WTC11 (cell line): ENCODE results near the gene METTL5. TPM values are rescaled to one million over a fixed set of nuclear protein-coding genes. Genes with fewer than 3 reads are reported as not detected.

Experiments used
- ATAC-seq: fragments of 200-7000 bp; cut with Tn5 transposase; 2 replicates; pipeline ENCODE4 v1.10.0; 2021; ENCODE audit warnings: mild to moderate bottlenecking, moderate library complexity
- CTCF ChIA-PET: fragments of 300-600 bp; sonication (Branson Sonifier 250); formaldehyde crosslinking; loops from one replicate; lab custom pipeline; 2021; ENCODE audit warnings: antibody characterized with exemption; lab: Charles Lee
- POLR2A ChIA-PET: fragments of 350-600 bp; sonication (Branson Sonifier 250); formaldehyde crosslinking; loops from one replicate; lab custom pipeline; 2021; ENCODE audit warnings: antibody characterized with exemption; lab: Charles Lee
- DNase-seq: peaks from one replicate; pipeline ENCODE4 v3.0.0; 2021; ENCODE audit warnings: low spot score
- H3K27ac Mint-ChIP-seq: 2 replicates; pipeline ENCODE4 v1.8.0; 2021; ENCODE audit warnings: mixed read lengths
- H3K27me3 Mint-ChIP-seq: 2 replicates; pipeline ENCODE4 v1.8.0; 2021; ENCODE audit warnings: low read depth, mild to moderate bottlenecking, moderate library complexity, mixed read lengths
- H3K36me3 Mint-ChIP-seq: 2 replicates; pipeline ENCODE4 v1.8.0; 2021; ENCODE audit warnings: mixed read lengths
- H3K4me1 Mint-ChIP-seq: 2 replicates; pipeline ENCODE4 v1.8.0; 2022; ENCODE audit warnings: mixed read lengths
- H3K4me3 Mint-ChIP-seq: 2 replicates; pipeline ENCODE4 v1.8.0; 2021; ENCODE audit warnings: mild to moderate bottlenecking, moderate library complexity, mixed read lengths
- H3K9me3 Mint-ChIP-seq: 2 replicates; pipeline ENCODE4 v1.8.0; 2021; ENCODE audit warnings: mixed read lengths
- ATF1 ChIP-seq: sonication (generic); formaldehyde crosslinking; IDR thresholded peaks from 2 replicates; pipeline ENCODE4 v1.8.1; 2023; ENCODE audit warnings: mild to moderate bottlenecking, moderate library complexity, missing genetic modification reagents
- CREB1 ChIP-seq: sonication (generic); formaldehyde crosslinking; IDR thresholded peaks from 2 replicates; pipeline ENCODE4 v1.8.0; 2023; ENCODE audit warnings: mild to moderate bottlenecking, missing genetic modification reagents
- EMX1 ChIP-seq: fragments of 250-450 bp; sonication (Bioruptor Pico); IDR thresholded peaks from 2 replicates; pipeline ENCODE4 v1.8.0; 2021; ENCODE audit warnings: mild to moderate bottlenecking
- ETV6 ChIP-seq: sonication (generic); formaldehyde crosslinking; IDR thresholded peaks from 2 replicates; pipeline ENCODE4 v1.8.1; 2022; ENCODE audit warnings: mild to moderate bottlenecking, missing genetic modification reagents
- FOXK1 ChIP-seq: sonication (generic); formaldehyde crosslinking; IDR thresholded peaks from 2 replicates; pipeline ENCODE4 v1.8.0; 2022; ENCODE audit warnings: mild to moderate bottlenecking, moderate library complexity, missing genetic modification reagents
- GRHL2 ChIP-seq: fragments of 250-450 bp; sonication (Bioruptor Pico); IDR thresholded peaks from 2 replicates; pipeline ENCODE4 v1.8.0; 2022; ENCODE audit warnings: mild to moderate bottlenecking, moderate library complexity; ENCODE audit not compliant: insufficient replicate concordance, severe bottlenecking
- IRF2 ChIP-seq: sonication (generic); formaldehyde crosslinking; IDR thresholded peaks from 2 replicates; pipeline ENCODE4 v1.8.0; 2022; ENCODE audit warnings: low read depth, missing genetic modification reagents, borderline replicate concordance
- JUN ChIP-seq: sonication (generic); formaldehyde crosslinking; IDR thresholded peaks from 2 replicates; pipeline ENCODE4 v1.8.0; 2023; ENCODE audit warnings: mild to moderate bottlenecking, missing genetic modification reagents
- KAT7 ChIP-seq: sonication (generic); formaldehyde crosslinking; IDR thresholded peaks from 2 replicates; pipeline ENCODE4 v1.8.1; 2023; ENCODE audit warnings: missing genetic modification reagents, mild to moderate bottlenecking, borderline replicate concordance
- NFE2L1 ChIP-seq: sonication (generic); formaldehyde crosslinking; IDR thresholded peaks from 2 replicates; pipeline ENCODE4 v1.8.1; 2023; ENCODE audit warnings: missing genetic modification reagents
- NR1H2 ChIP-seq: sonication (generic); formaldehyde crosslinking; IDR thresholded peaks from 2 replicates; pipeline ENCODE4 v1.9.0; 2021; ENCODE audit warnings: mild to moderate bottlenecking, moderate library complexity, missing genetic modification reagents
- OVOL2 ChIP-seq: fragments of 250-450 bp; sonication (Bioruptor Pico); IDR thresholded peaks from 2 replicates; pipeline ENCODE4 v1.9.0; 2021; ENCODE audit warnings: mild to moderate bottlenecking, borderline replicate concordance
- PRRX2 ChIP-seq: fragments of 250-450 bp; sonication (Bioruptor Pico); IDR thresholded peaks from 2 replicates; pipeline ENCODE4 v1.8.0; 2021; ENCODE audit warnings: mild to moderate bottlenecking
- SMAD4 ChIP-seq: sonication (generic); formaldehyde crosslinking; IDR thresholded peaks from 2 replicates; pipeline ENCODE4 v1.8.0; 2022; ENCODE audit warnings: mild to moderate bottlenecking, missing genetic modification reagents
- SP1 ChIP-seq: sonication (generic); formaldehyde crosslinking; conservative IDR thresholded peaks from 2 replicates; pipeline ENCODE4 v1.8.1; 2022; ENCODE audit warnings: missing genetic modification reagents
- TCF7 ChIP-seq: sonication (generic); formaldehyde crosslinking; IDR thresholded peaks from 2 replicates; pipeline ENCODE4 v1.8.0; 2022; ENCODE audit warnings: mild to moderate bottlenecking, low read depth, missing genetic modification reagents, moderate library complexity
- TEAD4 ChIP-seq: sonication (generic); formaldehyde crosslinking; IDR thresholded peaks from 2 replicates; pipeline ENCODE4 v1.8.0; 2022; ENCODE audit warnings: mild to moderate bottlenecking, missing genetic modification reagents
- TP53 ChIP-seq: sonication (generic); formaldehyde crosslinking; IDR thresholded peaks from 2 replicates; pipeline ENCODE4 v1.8.1; 2023; ENCODE audit warnings: mild to moderate bottlenecking, missing genetic modification reagents
- ZNF219 ChIP-seq: sonication (generic); formaldehyde crosslinking; IDR thresholded peaks from 2 replicates; pipeline ENCODE4 v1.8.0; 2023; ENCODE audit warnings: missing genetic modification reagents, mild to moderate bottlenecking, borderline replicate concordance
- ZNF396 ChIP-seq: fragments of 250-450 bp; sonication (Bioruptor Pico); IDR thresholded peaks from 2 replicates; pipeline ENCODE4 v1.8.0; 2021; ENCODE audit warnings: mild to moderate bottlenecking, moderate library complexity, borderline replicate concordance
- ZNF423 ChIP-seq: fragments of 250-450 bp; sonication (Bioruptor Pico); IDR thresholded peaks from 2 replicates; pipeline ENCODE4 v2.1.2; 2022; ENCODE audit warnings: mild to moderate bottlenecking, moderate library complexity
- total RNA-seq: library from RNA; stranded (reverse); gene quantifications from 3 replicates; pipeline ENCODE4 v1.2.3, GENCODE V29; 2021
- TF ChIP-seq, protein P1 (sequence below): sonication (generic); formaldehyde crosslinking; IDR thresholded peaks from 2 replicates; pipeline ENCODE4 v1.8.0; 2023; ENCODE audit warnings: missing genetic modification reagents, mild to moderate bottlenecking, borderline replicate concordance
- TF ChIP-seq, protein P2 (sequence below): sonication (generic); formaldehyde crosslinking; IDR thresholded peaks from 2 replicates; pipeline ENCODE4 v1.8.0; 2022; ENCODE audit warnings: mild to moderate bottlenecking, missing genetic modification reagents
- TF ChIP-seq, protein P3 (sequence below): sonication (generic); formaldehyde crosslinking; IDR thresholded peaks from 2 replicates; pipeline ENCODE4 v1.8.0; 2022; ENCODE audit warnings: mild to moderate bottlenecking, missing genetic modification reagents
- TF ChIP-seq, protein P4 (sequence below): fragments of 250-450 bp; sonication (Bioruptor Pico); IDR thresholded peaks from 2 replicates; pipeline ENCODE4 v1.9.0; 2021; ENCODE audit warnings: mild to moderate bottlenecking
- TF ChIP-seq, protein P5 (sequence below): fragments of 250-450 bp; sonication (Bioruptor Pico); IDR thresholded peaks from 2 replicates; pipeline ENCODE4 v2.1.2; 2022; ENCODE audit warnings: mild to moderate bottlenecking, moderate library complexity

METTL5 gene
- total RNA-seq, 1 experiment from 2014 or later, result 90.9 TPM

DNA sequence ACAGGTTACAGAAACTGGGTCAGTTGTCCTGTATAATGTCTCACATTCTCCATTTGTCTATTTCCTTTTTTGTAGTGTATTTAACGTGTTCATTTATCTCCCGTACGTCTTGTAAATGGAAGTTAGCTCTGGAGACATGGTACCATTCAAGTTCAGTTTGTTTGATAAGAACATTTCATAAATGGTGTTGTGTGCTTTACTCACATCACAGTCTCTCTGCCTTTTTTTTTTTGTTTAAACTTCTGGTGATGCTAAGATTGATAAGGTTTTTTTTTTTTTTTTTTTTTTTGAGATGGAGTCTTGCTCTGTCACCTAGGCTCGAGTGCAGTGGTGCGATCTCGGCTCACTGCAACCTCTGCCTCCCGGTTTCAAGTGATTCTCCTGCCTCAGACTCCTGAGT is 44.2 kb upstream of the METTL5 start:
- no peaks in the 10 kb centered on the region for H3K27me3 Mint-ChIP-seq
- ChIA-PET POLR2A (no interaction called here), CTCF (no interaction called here)
- no peak for ATAC-seq
- no peak overlapping the region for H3K4me3 Mint-ChIP-seq
- H3K36me3 Mint-ChIP-seq, result no peaks in the 10 kb centered on the region
- peaks cover 17% of the 10 kb centered on the region for H3K4me1 Mint-ChIP-seq
- DNase-seq, result no peak
- peaks cover 3% of the 10 kb centered on the region for H3K9me3 Mint-ChIP-seq
- TF ChIP-seq SP1 (CRISPR knock-in tag), result no peak
- no peak for TF ChIP-seq NR1H2 (CRISPR knock-in tag)
- TF ChIP-seq OVOL2 (CRISPR knock-in tag), result no peak
- TF ChIP-seq, protein P1, sequence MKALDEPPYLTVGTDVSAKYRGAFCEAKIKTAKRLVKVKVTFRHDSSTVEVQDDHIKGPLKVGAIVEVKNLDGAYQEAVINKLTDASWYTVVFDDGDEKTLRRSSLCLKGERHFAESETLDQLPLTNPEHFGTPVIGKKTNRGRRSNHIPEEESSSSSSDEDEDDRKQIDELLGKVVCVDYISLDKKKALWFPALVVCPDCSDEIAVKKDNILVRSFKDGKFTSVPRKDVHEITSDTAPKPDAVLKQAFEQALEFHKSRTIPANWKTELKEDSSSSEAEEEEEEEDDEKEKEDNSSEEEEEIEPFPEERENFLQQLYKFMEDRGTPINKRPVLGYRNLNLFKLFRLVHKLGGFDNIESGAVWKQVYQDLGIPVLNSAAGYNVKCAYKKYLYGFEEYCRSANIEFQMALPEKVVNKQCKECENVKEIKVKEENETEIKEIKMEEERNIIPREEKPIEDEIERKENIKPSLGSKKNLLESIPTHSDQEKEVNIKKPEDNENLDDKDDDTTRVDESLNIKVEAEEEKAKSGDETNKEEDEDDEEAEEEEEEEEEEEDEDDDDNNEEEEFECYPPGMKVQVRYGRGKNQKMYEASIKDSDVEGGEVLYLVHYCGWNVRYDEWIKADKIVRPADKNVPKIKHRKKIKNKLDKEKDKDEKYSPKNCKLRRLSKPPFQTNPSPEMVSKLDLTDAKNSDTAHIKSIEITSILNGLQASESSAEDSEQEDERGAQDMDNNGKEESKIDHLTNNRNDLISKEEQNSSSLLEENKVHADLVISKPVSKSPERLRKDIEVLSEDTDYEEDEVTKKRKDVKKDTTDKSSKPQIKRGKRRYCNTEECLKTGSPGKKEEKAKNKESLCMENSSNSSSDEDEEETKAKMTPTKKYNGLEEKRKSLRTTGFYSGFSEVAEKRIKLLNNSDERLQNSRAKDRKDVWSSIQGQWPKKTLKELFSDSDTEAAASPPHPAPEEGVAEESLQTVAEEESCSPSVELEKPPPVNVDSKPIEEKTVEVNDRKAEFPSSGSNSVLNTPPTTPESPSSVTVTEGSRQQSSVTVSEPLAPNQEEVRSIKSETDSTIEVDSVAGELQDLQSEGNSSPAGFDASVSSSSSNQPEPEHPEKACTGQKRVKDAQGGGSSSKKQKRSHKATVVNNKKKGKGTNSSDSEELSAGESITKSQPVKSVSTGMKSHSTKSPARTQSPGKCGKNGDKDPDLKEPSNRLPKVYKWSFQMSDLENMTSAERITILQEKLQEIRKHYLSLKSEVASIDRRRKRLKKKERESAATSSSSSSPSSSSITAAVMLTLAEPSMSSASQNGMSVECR, result no peak
- no peak for TF ChIP-seq GRHL2 (CRISPR knock-in tag)
- no peak for TF ChIP-seq NFE2L1 (CRISPR knock-in tag)
- no peak for TF ChIP-seq IRF2 (CRISPR knock-in tag)
- no peak for TF ChIP-seq JUN
- no peak for TF ChIP-seq TP53 (CRISPR knock-in tag)
- TF ChIP-seq TCF7 (CRISPR knock-in tag), result no peak
- TF ChIP-seq FOXK1 (CRISPR knock-in tag), result no peak
- TF ChIP-seq, protein P2, sequence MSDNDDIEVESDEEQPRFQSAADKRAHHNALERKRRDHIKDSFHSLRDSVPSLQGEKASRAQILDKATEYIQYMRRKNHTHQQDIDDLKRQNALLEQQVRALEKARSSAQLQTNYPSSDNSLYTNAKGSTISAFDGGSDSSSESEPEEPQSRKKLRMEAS (CRISPR knock-in tag), result no peak
- peak overlapping the region; percentile 5; the same call in 1 of the 2 replicates for H3K27ac Mint-ChIP-seq

DNA sequence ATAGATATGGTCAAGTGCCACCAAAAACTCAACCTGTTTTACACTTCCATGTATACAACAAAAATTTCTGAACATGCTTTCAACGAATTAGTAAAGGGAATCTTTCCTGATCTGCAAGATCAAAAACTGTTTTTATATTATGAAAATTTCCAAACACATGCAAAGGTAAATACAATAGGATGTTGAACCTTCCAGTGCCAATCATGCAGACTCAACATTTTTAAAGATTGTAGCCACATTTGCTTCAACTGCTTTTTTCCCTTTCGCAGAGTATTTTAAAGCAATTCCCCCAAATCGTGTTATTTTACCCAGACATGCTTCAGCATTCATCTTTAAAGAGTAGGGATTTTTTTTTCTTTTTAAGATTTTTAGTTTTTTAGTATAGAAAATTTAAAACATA is 42.9 kb upstream of the METTL5 start:
- ChIA-PET POLR2A (no interaction called here), CTCF (interaction anchor here (0.6 kb wide), 1 partner anchor 21 kb away, joined by 3 read pairs; no protein-coding TSS in a partner anchor)
- Mint-ChIP-seq H3K36me3 (no peaks in the 10 kb centered on the region), H3K4me3 (no peak overlapping the region), H3K27me3 (no peaks in the 10 kb centered on the region), H3K9me3 (peaks cover 3% of the 10 kb centered on the region), H3K4me1 (peaks cover 30% of the 10 kb centered on the region), H3K27ac (no peak overlapping the region)
- ATAC-seq (no peak), DNase-seq (no peak)
- TF ChIP-seq GRHL2 (CRISPR knock-in tag), result no peak
- TF ChIP-seq, protein P1, result no peak
- no peak for TF ChIP-seq TEAD4 (CRISPR knock-in tag)
- no peak for TF ChIP-seq KAT7 (CRISPR knock-in tag)
- no peak for TF ChIP-seq NFE2L1 (CRISPR knock-in tag)
- TF ChIP-seq PRRX2 (CRISPR knock-in tag), result no peak
- TF ChIP-seq, protein P3, sequence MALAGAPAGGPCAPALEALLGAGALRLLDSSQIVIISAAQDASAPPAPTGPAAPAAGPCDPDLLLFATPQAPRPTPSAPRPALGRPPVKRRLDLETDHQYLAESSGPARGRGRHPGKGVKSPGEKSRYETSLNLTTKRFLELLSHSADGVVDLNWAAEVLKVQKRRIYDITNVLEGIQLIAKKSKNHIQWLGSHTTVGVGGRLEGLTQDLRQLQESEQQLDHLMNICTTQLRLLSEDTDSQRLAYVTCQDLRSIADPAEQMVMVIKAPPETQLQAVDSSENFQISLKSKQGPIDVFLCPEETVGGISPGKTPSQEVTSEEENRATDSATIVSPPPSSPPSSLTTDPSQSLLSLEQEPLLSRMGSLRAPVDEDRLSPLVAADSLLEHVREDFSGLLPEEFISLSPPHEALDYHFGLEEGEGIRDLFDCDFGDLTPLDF (CRISPR knock-in tag), result no peak
- no peak for TF ChIP-seq ATF1 (CRISPR knock-in tag)
- TF ChIP-seq SMAD4, result no peak
- TF ChIP-seq ZNF219 (CRISPR knock-in tag), result no peak
- no peak for TF ChIP-seq EMX1 (CRISPR knock-in tag)
- TF ChIP-seq CREB1 (CRISPR knock-in tag), result no peak
- no peak for TF ChIP-seq ZNF396 (CRISPR knock-in tag)
- TF ChIP-seq ZNF423 (CRISPR knock-in tag), result no peak
- TF ChIP-seq, protein P4, sequence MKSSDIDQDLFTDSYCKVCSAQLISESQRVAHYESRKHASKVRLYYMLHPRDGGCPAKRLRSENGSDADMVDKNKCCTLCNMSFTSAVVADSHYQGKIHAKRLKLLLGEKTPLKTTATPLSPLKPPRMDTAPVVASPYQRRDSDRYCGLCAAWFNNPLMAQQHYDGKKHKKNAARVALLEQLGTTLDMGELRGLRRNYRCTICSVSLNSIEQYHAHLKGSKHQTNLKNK, result no peak
- TF ChIP-seq, protein P5, sequence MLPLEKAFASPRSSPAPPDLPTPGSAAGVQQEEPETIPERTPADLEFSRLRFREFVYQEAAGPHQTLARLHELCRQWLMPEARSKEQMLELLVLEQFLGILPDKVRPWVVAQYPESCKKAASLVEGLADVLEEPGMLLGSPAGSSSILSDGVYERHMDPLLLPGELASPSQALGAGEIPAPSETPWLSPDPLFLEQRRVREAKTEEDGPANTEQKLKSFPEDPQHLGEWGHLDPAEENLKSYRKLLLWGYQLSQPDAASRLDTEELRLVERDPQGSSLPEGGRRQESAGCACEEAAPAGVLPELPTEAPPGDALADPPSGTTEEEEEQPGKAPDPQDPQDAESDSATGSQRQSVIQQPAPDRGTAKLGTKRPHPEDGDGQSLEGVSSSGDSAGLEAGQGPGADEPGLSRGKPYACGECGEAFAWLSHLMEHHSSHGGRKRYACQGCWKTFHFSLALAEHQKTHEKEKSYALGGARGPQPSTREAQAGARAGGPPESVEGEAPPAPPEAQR (CRISPR knock-in tag), result no peak
- no peak for TF ChIP-seq ETV6 (CRISPR knock-in tag)
